SK-N-MC (cell line): Measurements from ENCODE around the gene FGD5.

Experiments used
- EZH2 ChIP-seq: fragments of 200-600 bp; sonication (generic); IDR thresholded peaks from one replicate; pipeline ENCODE4 v1.6.1; 2017; ENCODE audit warnings: antibody characterized with exemption
- FOXP2 ChIP-seq: optimal IDR thresholded peaks from 2 replicates; pipeline ENCODE3; 2011; ENCODE audit warnings: mild to moderate bottlenecking, moderate library complexity; ENCODE audit not compliant: insufficient read depth; ENCODE audit errors: extremely low read length, control extremely low read depth
- POLR2AphosphoS5 ChIP-seq: IDR thresholded peaks from 2 replicates; pipeline ENCODE4 v1.6.1; 2012; ENCODE audit warnings: mild to moderate bottlenecking, low read depth, low read length, borderline replicate concordance

GRCh38 chr3:14906355-14906971, 87.7 kb downstream of the FGD5 start:
- TF ChIP-seq EZH2, result no peak
- TF ChIP-seq POLR2AphosphoS5, result no peak
- TF ChIP-seq FOXP2, result no peak
